Kidney (tissue), 14 donors: ENCODE results near the gene USP48. TPM values are rescaled to one million over a fixed set of nuclear protein-coding genes. Genes with fewer than 3 reads are reported as not detected.

ENCODE experiments used
- DNase-seq, 5 donors: peaks; one replicate each; pipeline ENCODE4 v3.0.0-alpha.2; 2013 to 2020
- FAIRE-seq: peaks from 2 replicates; lab custom pipeline; 2012; peaks lifted over from hg19 to GRCh38; lab: Jason Lieb, UNC
- H3K27ac ChIP-seq, 2 donors: one replicate each; pipeline ENCODE4 v1.7.0; 2013; ENCODE audit warnings: low read depth in 2 of 2, low read length in 2 of 2, inconsistent platforms in 1 of 2
- H3K27me3 ChIP-seq: one replicate; pipeline ENCODE4 v1.7.1; 2013; ENCODE audit warnings: low read length, inconsistent platforms; ENCODE audit not compliant: control insufficient read depth, insufficient read depth
- H3K36me3 ChIP-seq, 3 donors: one replicate each; pipeline versions ENCODE4 v1.7.0 to v1.7.1; 2013; ENCODE audit warnings: low read length in 3 of 3, control low read depth in 1 of 3, inconsistent platforms in 1 of 3; ENCODE audit not compliant: insufficient read depth in 3 of 3, control insufficient read depth in 2 of 3
- H3K4me1 ChIP-seq, 3 donors: one replicate each; pipeline versions ENCODE4 v1.7.0 to v1.7.1; 2013; ENCODE audit warnings: low read length in 3 of 3, inconsistent platforms in 1 of 3, low read depth in 1 of 3; ENCODE audit not compliant: control insufficient read depth in 2 of 3, insufficient read depth in 2 of 3
- H3K4me3 ChIP-seq, 3 donors: one replicate each; pipeline versions ENCODE4 v1.7.0 to v1.8.1; 2013; ENCODE audit warnings: low read length in 3 of 3, control low read depth in 1 of 3, inconsistent platforms in 1 of 3
- H3K9ac ChIP-seq, 3 donors: one replicate each; pipeline versions ENCODE4 v1.7.0 to v1.7.1; 2013; ENCODE audit warnings: low read length in 3 of 3, control low read depth in 1 of 3, inconsistent platforms in 1 of 3
- H3K9me3 ChIP-seq, 3 donors: one replicate each; pipeline versions ENCODE4 v1.7.0 to v1.7.1; 2013; ENCODE audit warnings: low read length in 3 of 3, control low read depth in 1 of 3, inconsistent platforms in 1 of 3; ENCODE audit not compliant: control insufficient read depth in 2 of 3, insufficient read depth in 1 of 3
- intact Hi-C: fragments of 100-400 bp; cut with DNase I; formaldehyde crosslinking; loops from one replicate; pipeline ENCODE4 v1.11.1; 2022
- polyA plus RNA-seq: library from polyadenylated mRNA; stranded (reverse); fragments of 350-450 nt; fragmentation: Illumina TruSeq; extraction: RNeasy Lipid Tissue Mini Kit (QIAGEN cat#74804); gene quantifications from one replicate; pipeline ENCODE4 v1.2.3, GENCODE V29; 2014; ENCODE audit warnings: low read depth, low replicate concordance; ENCODE audit not compliant: insufficient read depth
- total RNA-seq: library from RNA; stranded (reverse); fragmentation: NEBNext Ultra II Directional; extraction: Animal tissue kit (Norgen Biotek cat#: 25700); gene quantifications from one replicate; pipeline ENCODE4 v1.2.1, GENCODE V29; 2021
- TF ChIP-seq, protein P1 (sequence below): IDR thresholded peaks from 3 replicates; pipeline ENCODE4 v1.5.1; 2012; ENCODE audit warnings: mild to moderate bottlenecking, moderate library complexity, borderline replicate concordance; ENCODE audit not compliant: insufficient read depth; ENCODE audit errors: extremely low read depth
- donor health status: control.
- donor health status: control.
- donor health status: control.
- donor health status: control.
- donor health status: control.
- donor health status: DM: yes; HTN: yes; CAD: no.
- donor health status: Normal renal cell carcinoma (clear cell type).

USP48 gene
- total and polyA plus RNA-seq, 2 donors from 2014 or later = 16.7 to 62.8 TPM

DNA sequence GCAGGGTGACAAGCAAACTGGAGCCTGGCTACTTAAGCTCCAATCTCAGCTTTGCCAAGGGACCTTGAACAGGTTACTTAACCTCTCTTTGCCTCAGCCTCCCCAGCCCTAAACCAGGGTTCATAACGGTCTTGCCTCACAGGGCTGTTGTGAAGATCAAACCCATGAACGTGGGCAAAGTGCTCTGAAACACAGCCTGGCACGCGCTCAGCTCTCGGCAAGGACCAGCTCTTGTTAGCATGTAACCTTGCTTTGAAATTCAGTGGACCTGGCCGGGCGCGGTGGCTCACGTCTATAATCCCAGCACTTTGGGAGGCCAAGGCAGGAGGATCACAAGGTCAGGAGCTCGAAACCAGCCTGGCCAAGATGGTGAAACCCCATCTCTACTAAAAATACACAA, 138.6 kb downstream of the USP48 start:
- intact Hi-C loops = no loop called here
- no peak overlapping the region for H3K4me3 ChIP-seq
- FAIRE-seq = no peak
- no peaks in the 10 kb centered on the region for H3K27me3 ChIP-seq
- H3K9ac ChIP-seq = peak overlapping the region in 1 of 3 donors; percentile 21
- DNase-seq = no peak
- TF ChIP-seq, protein P1, sequence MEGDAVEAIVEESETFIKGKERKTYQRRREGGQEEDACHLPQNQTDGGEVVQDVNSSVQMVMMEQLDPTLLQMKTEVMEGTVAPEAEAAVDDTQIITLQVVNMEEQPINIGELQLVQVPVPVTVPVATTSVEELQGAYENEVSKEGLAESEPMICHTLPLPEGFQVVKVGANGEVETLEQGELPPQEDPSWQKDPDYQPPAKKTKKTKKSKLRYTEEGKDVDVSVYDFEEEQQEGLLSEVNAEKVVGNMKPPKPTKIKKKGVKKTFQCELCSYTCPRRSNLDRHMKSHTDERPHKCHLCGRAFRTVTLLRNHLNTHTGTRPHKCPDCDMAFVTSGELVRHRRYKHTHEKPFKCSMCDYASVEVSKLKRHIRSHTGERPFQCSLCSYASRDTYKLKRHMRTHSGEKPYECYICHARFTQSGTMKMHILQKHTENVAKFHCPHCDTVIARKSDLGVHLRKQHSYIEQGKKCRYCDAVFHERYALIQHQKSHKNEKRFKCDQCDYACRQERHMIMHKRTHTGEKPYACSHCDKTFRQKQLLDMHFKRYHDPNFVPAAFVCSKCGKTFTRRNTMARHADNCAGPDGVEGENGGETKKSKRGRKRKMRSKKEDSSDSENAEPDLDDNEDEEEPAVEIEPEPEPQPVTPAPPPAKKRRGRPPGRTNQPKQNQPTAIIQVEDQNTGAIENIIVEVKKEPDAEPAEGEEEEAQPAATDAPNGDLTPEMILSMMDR = no peak
- H3K9me3 ChIP-seq = no peaks in the 10 kb centered on the region
- peaks cover 0 to 33% (median 18%) of the 10 kb centered on the region in 3 donors for H3K4me1 ChIP-seq
- no peak overlapping the region for H3K27ac ChIP-seq
- peaks cover 0 to 2% (median 0%) of the 10 kb centered on the region in 3 donors for H3K36me3 ChIP-seq

DNA sequence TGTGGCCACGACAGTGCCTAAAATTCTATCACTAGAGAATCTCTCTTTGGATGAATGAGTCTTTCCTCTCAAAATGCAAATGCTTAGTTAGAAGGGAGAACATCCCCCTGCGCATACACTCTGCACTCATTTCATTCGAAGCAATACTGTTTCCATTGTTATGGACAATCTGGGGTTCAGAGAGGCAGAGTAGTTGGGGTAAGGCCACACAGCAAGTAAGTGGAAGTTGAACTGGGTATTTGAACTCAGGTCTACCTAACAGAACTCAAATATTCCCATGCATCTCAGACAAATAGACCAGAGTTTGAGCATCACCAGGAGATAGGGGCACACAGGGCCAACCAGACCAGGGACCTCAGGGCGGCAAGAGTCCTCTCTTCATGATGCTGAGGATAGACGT, 139.3 kb downstream of the USP48 start:
- no peak overlapping the region for H3K27ac ChIP-seq
- TF ChIP-seq, protein P1 = no peak
- no peaks in the 10 kb centered on the region for H3K9me3 ChIP-seq
- peaks cover 0 to 2% (median 0%) of the 10 kb centered on the region in 3 donors for H3K36me3 ChIP-seq
- no peak for DNase-seq
- no peak overlapping the region for H3K4me3 ChIP-seq
- peaks cover 0 to 40% (median 25%) of the 10 kb centered on the region in 3 donors for H3K4me1 ChIP-seq
- peak overlapping the region in 1 of 3 donors; percentile 21 for H3K9ac ChIP-seq
- no peaks in the 10 kb centered on the region for H3K27me3 ChIP-seq
- FAIRE-seq = no peak
- intact Hi-C loops = no loop called here

DNA sequence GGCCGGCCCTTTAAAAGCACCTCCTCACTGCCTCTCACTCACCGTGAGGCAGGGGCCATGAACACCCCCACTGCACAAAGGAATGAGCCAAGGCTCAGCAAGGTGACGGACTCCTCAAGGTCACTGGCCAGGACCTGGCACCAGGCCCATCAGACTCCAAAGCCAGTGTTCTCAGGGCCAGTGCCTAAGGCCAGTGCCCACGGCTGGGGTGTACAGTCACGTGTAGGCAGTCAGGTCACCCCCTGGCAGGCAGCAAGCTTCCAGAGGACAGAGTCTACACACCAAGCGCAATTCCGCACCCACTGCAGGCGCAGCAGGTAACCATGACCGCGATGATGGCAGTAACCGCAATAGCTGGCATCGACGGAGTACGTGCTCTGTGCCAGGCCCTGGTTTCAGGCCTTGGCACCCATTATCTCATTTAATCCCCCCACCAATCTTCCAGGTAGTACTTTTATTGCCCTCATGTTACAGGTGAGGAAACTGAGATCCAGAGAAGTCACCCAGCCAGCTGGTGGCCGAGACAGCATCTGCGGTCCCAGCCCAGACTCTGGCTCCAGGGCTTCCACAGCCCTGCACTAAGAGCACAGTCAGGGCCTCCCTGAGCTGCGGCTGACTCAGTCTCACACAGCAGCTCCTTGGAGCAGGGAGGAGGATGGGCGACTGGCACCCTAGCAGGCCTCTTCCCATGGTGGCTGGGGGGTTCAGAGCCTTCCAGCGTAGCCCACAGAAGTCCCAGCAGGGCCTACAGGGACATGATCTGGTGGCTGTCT, 140.8 kb downstream of the USP48 start:
- intact Hi-C loops = no loop called here
- Histone ChIP-seq H3K27ac (peak overlapping the region; percentile 71 to 92), H3K36me3 (no peaks in the 10 kb centered on the region), H3K4me1 (peaks cover 0 to 36% (median 29%) of the 10 kb centered on the region in 3 donors), H3K9ac (peak overlapping the region in 1 of 3 donors; percentile 68), H3K27me3 (no peaks in the 10 kb centered on the region), H3K9me3 (no peaks in the 10 kb centered on the region), H3K4me3 (peak overlapping the region in 1 of 3 donors; percentile 22)
- DNase-seq = no peak
- FAIRE-seq = no peak
- TF ChIP-seq, protein P1 = no peak
